OCI-LY7 (cell line): ENCODE data around the gene DDX23. TPM values are rescaled to one million over a fixed set of nuclear protein-coding genes. Genes with fewer than 3 reads are reported as not detected.
A peak's percentile ranks its signal among the peaks of the same experiment; 100 is the strongest.

Experiments
- Bru-seq: library from RNA; stranded (reverse); fragments of 400-500 nt; gene quantifications from one replicate; lab custom pipeline; 2021; lab: Mats Ljungman, UMichigan
- BruChase-seq, 2 experiments: library from RNA; stranded (reverse); fragments of 400-500 nt; gene quantifications; one replicate each; lab custom pipeline; 2021; lab: Mats Ljungman, UMichigan
- BruUV-seq: library from RNA; stranded (reverse); fragments of 400-500 nt; replicated peaks from 2 replicates; lab custom pipeline; 2021; lab: Mats Ljungman, UMichigan
- CTCF ChIA-PET: fragments of 300-600 bp; sonication (Branson Sonifier 250); formaldehyde crosslinking; loops from one replicate; lab custom pipeline; 2022; ENCODE audit warnings: antibody characterized with exemption; ENCODE audit not compliant: unreplicated experiment; lab: Charles Lee
- POLR2A ChIA-PET: fragments of 300-600 bp; sonication (Branson Sonifier 250); formaldehyde crosslinking; loops from one replicate; lab custom pipeline; 2022; ENCODE audit warnings: antibody characterized with exemption; lab: Charles Lee
- DNase-seq: peaks from one replicate; pipeline ENCODE4 v3.0.0-alpha.2; 2015; ENCODE audit warnings: low spot score
- H2AFZ ChIP-seq: fragments of 200-600 bp; sonication (generic), shearing (Covaris generic); 2 replicates; pipeline ENCODE4 v1.6.1; 2014; ENCODE audit warnings: mild to moderate bottlenecking, antibody characterized with exemption, low read length, moderate library complexity
- H3K27ac ChIP-seq: fragments of 200-600 bp; sonication (generic); 2 replicates; pipeline ENCODE4 v1.5.1; 2014; ENCODE audit warnings: mixed run types, low read depth, mild to moderate bottlenecking, moderate library complexity, low read length, inconsistent platforms; ENCODE audit not compliant: poor library complexity, severe bottlenecking
- H3K36me3 ChIP-seq: fragments of 200-600 bp; sonication (generic); 2 replicates; pipeline ENCODE4 v1.6.1; 2014; ENCODE audit warnings: mild to moderate bottlenecking, antibody characterized with exemption, low read length, moderate library complexity, mixed read lengths; ENCODE audit not compliant: insufficient read depth
- H3K4me1 ChIP-seq: fragments of 200-600 bp; sonication (generic); 2 replicates; pipeline ENCODE4 v1.5.1; 2014; ENCODE audit warnings: mild to moderate bottlenecking, low read length; ENCODE audit not compliant: insufficient read depth, poor library complexity, severe bottlenecking
- H3K4me2 ChIP-seq: fragments of 200-600 bp; sonication (generic); 2 replicates; pipeline ENCODE4 v1.6.1; 2014; ENCODE audit warnings: mild to moderate bottlenecking, low read length
- H3K4me3 ChIP-seq: fragments of 200-600 bp; sonication (generic); 2 replicates; pipeline ENCODE4 v1.5.1; 2014; ENCODE audit warnings: mild to moderate bottlenecking, low read depth, low read length; ENCODE audit not compliant: poor library complexity, severe bottlenecking
- H3K79me2 ChIP-seq: fragments of 200-600 bp; sonication (generic); 2 replicates; pipeline ENCODE4 v1.6.1; 2016; ENCODE audit warnings: low read depth, mild to moderate bottlenecking, low read length, moderate library complexity, mixed read lengths; ENCODE audit not compliant: insufficient read depth
- H3K9me2 ChIP-seq: fragments of 200-600 bp; sonication (generic); 2 replicates; pipeline ENCODE4 v1.6.1; 2016; ENCODE audit warnings: mild to moderate bottlenecking, low read length, mixed read lengths; ENCODE audit not compliant: insufficient read depth
- H3K9me3 ChIP-seq: fragments of 200-600 bp; sonication (generic); 2 replicates; pipeline ENCODE4 v1.6.1; 2014; ENCODE audit warnings: mild to moderate bottlenecking, mixed run types, low read length, mixed read lengths
- H4K20me1 ChIP-seq: fragments of 200-600 bp; sonication (generic); 2 replicates; pipeline ENCODE4 v1.6.1; 2014; ENCODE audit warnings: mild to moderate bottlenecking, antibody characterized with exemption, low read length, moderate library complexity, mixed read lengths; ENCODE audit not compliant: insufficient read depth
- EZH2phosphoT487 ChIP-seq: fragments of 200-600 bp; sonication (generic); IDR thresholded peaks from 2 replicates; pipeline ENCODE4 v1.6.1; 2018; ENCODE audit warnings: low read depth, borderline replicate concordance, mild to moderate bottlenecking, mixed run types, antibody characterized with exemption, low read length, moderate library complexity, mixed read lengths
- intact Hi-C: fragments of 100-400 bp; cut with micrococcal nuclease; formaldehyde crosslinking; loops from one replicate; pipeline ENCODE4 v1.10.0; 2022; ENCODE audit not compliant: unreplicated experiment
- long read RNA-seq: library from polyadenylated mRNA; stranded (forward); transcript quantifications from one replicate; pipeline ENCODE4 v2.0.0, GENCODE V29; 2022
- total RNA-seq, 2 experiments: library from RNA; depleted of rRNA in 1 of 2; stranded (reverse); fragments of >200 nt in 1 of 2; shearing (Covaris generic) in 1 of 2; gene quantifications; 2 replicates each; pipeline ENCODE4 v1.2.3, GENCODE V29; 2014 to 2022
- TF ChIP-seq, protein P1 (sequence below): fragments of 200-600 bp; sonication (generic); conservative IDR thresholded peaks from 2 replicates; pipeline ENCODE4 v1.5.1; 2014; ENCODE audit warnings: mild to moderate bottlenecking, antibody characterized with exemption, low read length, moderate library complexity, mixed read lengths

DDX23 gene
- total RNA-seq (2014; rRNA removed; shearing (Covaris generic)) (91.1 and 101 TPM in 2 replicates), total RNA-seq (2022) (103 and 119 TPM in 2 replicates), Bru-seq, nascent RNA (percentile 80 among the genes with signal in this experiment), BruChase-seq, experiment 1, labeled RNA remaining after a 6-hour chase (percentile 83 among the genes with signal in this experiment), BruChase-seq, experiment 2, labeled RNA remaining after a 2-hour chase (percentile 87 among the genes with signal in this experiment)
- long read RNA-seq, transcript DDX23-201 (17 exons, 3,248 nt), result major isoform, 42 of 87 reads
- long read RNA-seq, partial matches to known transcripts, result 26 of 87 reads
- long read RNA-seq, other reads (novel, unspliced or antisense), result 19 of 87 reads

DNA sequence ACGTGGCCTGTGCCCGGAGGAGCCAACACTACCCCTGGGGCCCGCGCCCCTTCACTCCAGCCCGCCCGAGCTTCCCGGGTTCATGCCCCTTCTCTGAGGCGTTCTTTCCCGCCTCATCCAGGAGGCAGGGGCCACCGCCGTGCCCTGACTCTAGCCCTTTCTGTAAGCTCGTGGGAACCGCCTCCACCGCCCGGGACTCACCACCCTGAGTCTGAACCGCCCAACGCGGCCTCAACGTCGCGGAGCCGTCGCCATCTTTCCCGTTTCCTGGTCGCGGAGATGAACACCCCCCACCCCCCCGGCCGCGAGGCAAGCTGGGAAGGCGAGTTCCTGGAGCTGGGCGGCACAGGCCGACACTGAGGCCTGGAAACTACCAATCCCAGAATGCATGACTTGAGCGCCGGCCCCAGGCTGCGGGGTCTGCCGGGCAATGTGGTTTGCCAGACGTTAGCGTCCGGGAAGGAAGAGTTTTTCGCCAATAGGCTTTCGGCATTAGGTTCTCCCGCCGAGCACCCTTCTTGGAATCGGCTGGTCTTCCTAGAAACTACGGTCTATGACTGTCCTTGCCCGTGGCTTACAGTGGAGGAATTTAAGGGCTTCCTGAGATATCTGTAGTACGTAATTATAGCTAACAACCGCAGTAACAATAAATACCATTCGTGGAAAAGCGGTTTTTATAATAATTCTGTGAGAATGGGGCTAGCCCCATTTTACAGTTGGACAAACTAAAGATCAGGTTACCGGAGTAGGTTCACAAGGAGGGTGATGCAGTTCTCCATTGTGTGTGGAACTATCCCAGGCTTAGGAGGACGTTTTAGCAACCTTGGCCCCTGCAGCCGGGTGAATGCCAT lies at the start of gene DDX23:
TSS of gene DDX23 (minus strand) at position 281 of the 851 bp plus-strand sequence. CDS start 6,381 bp downstream, outside the sequence.
- Histone ChIP-seq H2AFZ (peak within 1 kb of the TSS; percentile 93), H3K36me3 (peaks cover 28% of the 10 kb centered on the region), H3K9me3 (no peaks in the 10 kb centered on the region), H3K9me2 (no peaks in the 10 kb centered on the region), H4K20me1 (peaks cover 8% of the 10 kb centered on the region; the same call in 1 of the 2 replicates), H3K4me2 (peak within 1 kb of the TSS; percentile 87), H3K4me1 (peaks cover 32% of the 10 kb centered on the region), H3K4me3 (peak within 1 kb of the TSS; percentile 98), H3K27ac (peak within 1 kb of the TSS; percentile 67), H3K79me2 (peaks cover 39% of the 10 kb centered on the region)
- DNase-seq, result peak; percentile 97
- ChIA-PET POLR2A (interaction anchor here (0.6 to 3.4 kb wide), 21 partner anchors 14 to 1154 kb away, joined by 3 to 36 read pairs (median 4); partner anchors contain the start of genes FKBP11 and RND1), CTCF (interaction anchor here (0.9 to 2.8 kb wide), 5 partner anchors 13 to 74 kb away, joined by 3 to 35 read pairs (median 5); partner anchors contain the start of genes FKBP11 and RND1)
- TF ChIP-seq, protein P1, sequence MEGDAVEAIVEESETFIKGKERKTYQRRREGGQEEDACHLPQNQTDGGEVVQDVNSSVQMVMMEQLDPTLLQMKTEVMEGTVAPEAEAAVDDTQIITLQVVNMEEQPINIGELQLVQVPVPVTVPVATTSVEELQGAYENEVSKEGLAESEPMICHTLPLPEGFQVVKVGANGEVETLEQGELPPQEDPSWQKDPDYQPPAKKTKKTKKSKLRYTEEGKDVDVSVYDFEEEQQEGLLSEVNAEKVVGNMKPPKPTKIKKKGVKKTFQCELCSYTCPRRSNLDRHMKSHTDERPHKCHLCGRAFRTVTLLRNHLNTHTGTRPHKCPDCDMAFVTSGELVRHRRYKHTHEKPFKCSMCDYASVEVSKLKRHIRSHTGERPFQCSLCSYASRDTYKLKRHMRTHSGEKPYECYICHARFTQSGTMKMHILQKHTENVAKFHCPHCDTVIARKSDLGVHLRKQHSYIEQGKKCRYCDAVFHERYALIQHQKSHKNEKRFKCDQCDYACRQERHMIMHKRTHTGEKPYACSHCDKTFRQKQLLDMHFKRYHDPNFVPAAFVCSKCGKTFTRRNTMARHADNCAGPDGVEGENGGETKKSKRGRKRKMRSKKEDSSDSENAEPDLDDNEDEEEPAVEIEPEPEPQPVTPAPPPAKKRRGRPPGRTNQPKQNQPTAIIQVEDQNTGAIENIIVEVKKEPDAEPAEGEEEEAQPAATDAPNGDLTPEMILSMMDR, result no peak
- TF ChIP-seq EZH2phosphoT487, result no peak
- intact Hi-C loops, result loop anchor here (2.0 to 10.0 kb wide), 4 partner anchors 37 to 983 kb away; partner anchors contain the start of gene TUBA1B
- TSS peak; percentile 98 for BruUV-seq

DNA sequence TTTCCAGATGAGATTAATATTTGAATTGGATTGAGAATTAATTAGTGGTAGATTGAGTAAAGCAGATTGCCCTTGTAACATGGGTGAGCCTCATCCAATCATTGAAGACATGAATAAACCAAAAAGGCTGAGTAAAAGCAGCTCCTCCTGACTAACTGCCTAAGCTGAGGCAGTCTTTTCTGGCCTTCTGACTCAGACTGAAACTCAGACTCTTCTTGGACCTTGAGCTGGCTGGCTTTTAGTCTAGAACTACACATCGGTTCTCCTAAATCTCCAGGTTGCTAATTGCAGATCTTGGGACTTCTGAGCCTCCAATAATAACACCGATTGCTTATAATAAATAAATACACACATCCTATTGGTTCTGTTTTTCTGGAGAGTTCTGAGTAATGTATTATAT lies 49.3 kb upstream of the DDX23 start:
- no peak for DNase-seq
- Histone ChIP-seq H3K79me2 (no peaks in the 10 kb centered on the region), H3K4me3 (no peak overlapping the region), H3K4me1 (no peaks in the 10 kb centered on the region), H3K36me3 (no peaks in the 10 kb centered on the region), H2AFZ (no peak overlapping the region), H3K9me3 (no peaks in the 10 kb centered on the region), H3K4me2 (no peak overlapping the region), H3K27ac (no peak overlapping the region), H3K9me2 (no peaks in the 10 kb centered on the region), H4K20me1 (no peaks in the 10 kb centered on the region)
- CTCF ChIA-PET, result no interaction called here
- TF ChIP-seq, protein P1, result no peak
- no peak for TF ChIP-seq EZH2phosphoT487
- intact Hi-C loops, result no loop called here
- POLR2A ChIA-PET, result interaction anchor here (0.6 to 0.7 kb wide), 2 partner anchors 44 to 119 kb away, joined by 3 to 5 read pairs; no protein-coding TSS in a partner anchor
- BruUV-seq, result no TSS peak
